ENCODE data around the gene RABIF.
"Not testable (repeated sequence)": the region's sequence is repeated elsewhere in the genome, so short reads cannot be mapped to it uniquely, and the experiment has no call there.

Gene RABIF

GRCh38 chr1:202888531-202889360, at the start of gene RABIF:
Gene RABIF, minus strand, starts transcription at chr1:202889149. Its CDS starts 51 bp downstream, at chr1:202889098.
- peak; percentile 93 to 96 for DNase-seq (ENCODE audit: low read depth in 2 of 2)

- no peak for DNase-seq (ENCODE audit: low read depth in 2 of 2)
Observed at GRCh38 chr1:202938287-202938925, 49.5 kb upstream of the RABIF start.

DNA sequence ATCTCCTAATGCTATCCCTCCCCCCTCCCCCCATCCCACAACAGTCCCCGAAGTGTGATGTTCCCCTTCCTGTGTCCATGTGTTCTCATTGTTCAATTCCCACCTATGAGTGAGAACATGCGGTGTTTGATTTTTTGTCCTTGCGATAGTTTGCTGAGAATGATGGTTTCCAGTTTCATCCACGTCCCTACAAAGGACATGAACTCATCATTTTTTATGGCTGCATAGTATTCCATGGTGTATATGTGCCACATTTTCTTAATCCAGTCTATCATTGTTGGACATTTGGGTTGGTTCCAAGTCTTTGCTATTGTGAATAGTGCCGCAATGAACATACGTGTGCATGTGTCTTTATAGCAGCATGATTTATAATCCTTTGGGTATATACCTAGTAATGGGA, 47.5 kb upstream of the RABIF start:
- not testable (repeated sequence) for DNase-seq (ENCODE audit: low read depth in 2 of 2)

DNA sequence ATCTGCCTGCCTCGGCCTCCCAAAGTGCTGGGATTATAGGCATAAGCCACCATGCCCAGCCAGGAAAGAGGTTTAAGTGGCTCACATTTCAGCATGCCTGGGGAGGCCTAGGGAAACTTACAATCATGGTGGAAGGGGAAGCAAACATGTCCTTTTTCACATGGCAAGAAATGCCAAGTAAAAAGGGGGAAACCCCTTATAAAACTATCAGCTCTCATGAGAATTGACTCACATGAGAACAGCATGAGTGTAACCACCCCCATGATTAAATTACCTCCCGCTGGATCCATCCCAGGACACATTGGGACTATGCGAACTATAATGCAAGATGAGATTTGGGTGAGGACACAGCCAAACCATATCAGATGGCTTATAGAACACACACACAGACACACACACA, 46.9 kb upstream of the RABIF start:
- no peak for DNase-seq (ENCODE audit: low read depth in 2 of 2)

DNA sequence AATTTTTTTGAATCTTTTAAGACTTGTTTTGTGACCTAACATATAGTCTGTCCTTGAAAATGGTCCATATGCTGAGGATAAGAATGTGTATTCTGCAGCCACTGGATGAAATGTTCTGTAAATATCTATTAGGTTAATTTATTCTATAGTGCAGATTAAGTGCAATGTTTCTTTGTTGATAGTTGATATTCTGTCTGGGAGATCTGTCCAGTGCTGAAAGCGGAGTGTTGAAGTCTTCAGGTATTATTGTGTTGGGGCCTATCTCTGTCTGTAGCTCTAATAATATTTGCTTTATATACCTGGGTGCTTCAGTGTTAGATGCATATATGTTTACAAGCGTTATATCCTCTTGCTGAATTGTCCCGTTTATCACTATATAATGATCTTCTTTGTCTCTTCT, 45.8 kb upstream of the RABIF start:
- no peak for DNase-seq (ENCODE audit: low read depth in 2 of 2)

GRCh38 chr1:202932476-202932875, 43.5 kb upstream of the RABIF start:
- no peak for DNase-seq (ENCODE audit: low read depth in 2 of 2)

GRCh38 chr1:202926581-202927491, 37.9 kb upstream of the RABIF start, which contains the start of gene KLHL12:
Gene KLHL12, minus strand, starts transcription at chr1:202927234. Its CDS starts 2,072 bp downstream, at chr1:202925162.
- DNase-seq (ENCODE audit: low read depth in 2 of 2), result peak; percentile 93 to 94

DNA sequence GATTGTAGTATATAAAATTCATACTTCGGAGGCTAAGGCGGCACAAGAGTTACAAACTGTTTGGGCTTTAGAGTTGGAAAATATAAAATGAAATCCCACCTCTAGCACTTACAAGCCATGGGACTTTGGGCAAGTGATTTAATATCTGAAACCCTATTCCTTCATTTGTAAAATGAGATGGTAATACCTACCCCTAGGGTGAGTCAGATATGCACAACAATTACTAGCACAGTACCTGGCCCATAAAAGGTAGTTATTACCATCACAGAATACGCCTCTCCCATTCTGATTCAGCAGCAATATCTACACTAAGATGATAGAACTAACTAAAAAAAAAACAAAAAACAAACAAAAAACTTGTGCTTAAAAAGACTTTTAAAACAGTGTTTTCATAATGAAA, 34.6 kb upstream of the RABIF start:
- DNase-seq (ENCODE audit: low read depth in 2 of 2), result no peak

DNA sequence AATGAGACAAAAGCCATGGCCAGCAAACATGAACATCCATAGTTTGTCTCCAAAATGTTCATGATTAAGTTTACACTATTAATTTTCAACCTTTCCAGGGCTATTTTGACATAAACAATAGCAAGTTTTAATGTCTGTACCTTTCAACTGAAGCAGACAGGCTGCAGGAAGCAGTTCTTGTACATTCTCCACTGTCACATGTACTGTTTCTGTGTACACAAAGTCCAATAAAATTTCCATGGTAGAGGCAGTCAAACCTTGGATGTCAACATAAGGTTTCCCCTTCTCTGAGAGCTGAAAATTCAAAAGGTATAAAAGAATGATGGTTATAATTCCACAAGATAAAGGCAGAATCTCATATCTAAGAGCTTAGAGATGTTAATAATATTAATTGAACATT, 30.7 kb upstream of the RABIF start:
- no peak for DNase-seq (ENCODE audit: low read depth in 2 of 2)

- no peak for DNase-seq (ENCODE audit: low read depth in 2 of 2)
Observed at GRCh38 chr1:202915146-202915545, 26.2 kb upstream of the RABIF start.

DNA sequence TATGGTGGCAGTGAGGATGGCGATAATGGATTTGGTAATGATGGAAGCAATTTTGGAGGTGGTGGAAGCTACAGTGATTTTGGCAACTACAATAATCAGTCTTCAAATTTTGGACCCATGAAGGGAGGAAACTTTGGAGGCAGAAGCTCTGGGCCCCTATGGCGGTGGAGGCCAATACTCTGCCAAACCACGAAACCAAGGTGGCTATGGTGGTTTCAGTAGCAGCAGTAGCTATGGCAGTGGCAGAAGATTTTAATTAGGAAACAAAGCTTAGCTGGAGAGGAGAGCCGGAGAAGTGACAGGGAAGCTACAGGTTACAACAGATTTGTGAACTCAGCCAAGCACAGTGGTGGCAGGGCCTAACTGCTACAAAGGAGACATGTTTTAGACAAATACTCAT, 23.5 kb upstream of the RABIF start:
- not testable (repeated sequence) for DNase-seq (ENCODE audit: low read depth in 2 of 2)

DNA sequence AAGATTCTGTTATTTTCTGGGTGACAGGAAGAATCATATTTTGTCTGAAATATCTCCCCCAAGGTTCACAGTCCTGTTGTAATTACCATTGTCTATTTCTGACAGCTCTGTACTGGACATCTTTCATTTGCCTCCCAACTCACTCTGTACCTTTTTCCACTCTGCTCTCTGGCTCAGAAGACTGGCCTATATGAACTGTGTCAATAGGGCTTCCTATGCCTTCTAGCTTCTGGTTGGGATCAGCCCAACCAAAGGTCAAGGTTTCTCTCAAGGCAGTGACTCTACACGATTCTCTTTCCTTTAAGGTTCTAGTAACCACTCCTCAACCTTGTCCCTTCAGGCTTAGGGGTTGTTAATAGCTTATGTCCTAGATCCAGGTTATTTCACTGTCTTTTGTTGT, 20.5 kb upstream of the RABIF start:
- DNase-seq (ENCODE audit: low read depth in 2 of 2), result no peak

DNA sequence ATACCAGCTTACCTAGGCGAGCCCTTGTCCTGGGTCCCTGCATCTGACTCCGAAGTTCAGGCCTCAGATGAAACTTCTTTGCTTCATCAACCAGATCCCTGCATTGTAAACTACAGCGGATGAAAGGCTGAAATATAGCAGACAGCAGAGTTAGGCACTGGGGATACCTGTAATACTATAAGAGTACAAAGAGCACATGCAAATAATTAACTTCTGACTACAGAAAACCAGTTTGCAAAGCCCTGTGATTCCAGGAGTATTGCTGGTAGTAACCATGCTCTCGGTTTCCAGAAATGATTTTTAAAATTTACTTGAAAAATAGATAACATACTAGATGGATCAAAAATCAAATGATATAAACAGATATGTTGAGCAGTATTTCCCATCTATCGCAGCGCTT, 20.0 kb upstream of the RABIF start:
- no peak for DNase-seq (ENCODE audit: low read depth in 2 of 2)

GRCh38 chr1:202905331-202905730, 16.4 kb upstream of the RABIF start:
- no peak for DNase-seq (ENCODE audit: low read depth in 2 of 2)

DNA sequence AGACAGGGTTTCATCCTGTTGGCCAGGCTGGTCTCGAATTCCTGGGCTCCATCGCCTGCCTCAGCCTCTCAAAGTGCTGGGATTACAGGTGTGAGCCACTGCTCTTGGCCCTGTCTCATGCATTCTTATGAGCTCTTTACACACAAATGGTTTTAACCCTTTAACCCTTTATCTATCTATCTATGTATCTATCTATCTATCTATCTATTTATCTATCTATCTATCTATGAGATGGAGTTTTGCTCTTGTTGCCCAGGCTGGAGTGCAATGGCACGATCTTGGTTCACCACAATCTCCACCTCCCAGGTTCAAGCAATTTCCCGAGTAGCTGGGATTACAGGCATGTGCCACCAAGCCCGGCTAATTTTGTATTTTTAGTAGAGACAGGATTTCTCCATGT, 14.9 kb upstream of the RABIF start:
- DNase-seq (ENCODE audit: low read depth in 2 of 2), result not testable (repeated sequence)

DNA sequence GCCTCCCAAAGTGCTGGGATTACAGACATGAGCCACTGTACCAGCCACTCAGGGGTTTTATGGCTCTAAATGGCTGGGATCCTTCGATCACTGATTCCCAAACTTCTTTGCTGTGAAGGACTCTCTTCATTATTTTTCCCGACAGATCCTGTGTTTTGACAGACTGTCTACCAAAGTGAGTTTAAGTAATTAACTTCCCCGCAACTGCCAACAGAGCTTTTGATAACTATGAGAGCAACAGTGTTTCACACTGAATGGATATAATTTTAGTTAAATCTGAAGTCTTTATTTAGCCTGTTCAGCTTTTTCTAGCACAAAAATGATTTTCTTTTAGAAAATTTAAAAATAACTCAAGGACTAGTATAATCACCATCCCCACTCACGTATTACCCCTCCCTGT, 12.6 kb upstream of the RABIF start:
- DNase-seq (ENCODE audit: low read depth in 2 of 2), result no peak

DNA sequence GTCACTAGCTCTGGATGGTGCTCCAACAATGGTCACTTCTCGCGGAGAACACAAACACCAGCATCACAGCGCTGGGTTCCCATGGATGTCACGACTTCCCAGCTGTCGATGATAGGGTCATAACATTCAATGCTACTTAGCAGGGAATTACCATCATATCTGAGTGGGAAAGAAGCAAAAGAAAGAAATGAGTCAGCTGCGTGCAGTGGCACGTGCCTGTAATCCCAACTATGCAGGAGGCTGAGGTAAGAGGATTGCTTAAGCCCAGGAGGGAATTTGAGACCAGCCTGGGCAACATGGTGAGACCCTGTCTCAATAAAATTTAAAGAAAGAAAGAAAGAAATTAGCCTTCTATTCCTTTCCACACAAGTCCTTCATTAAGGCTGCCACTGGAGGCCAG, 3.6 kb upstream of the RABIF start:
- DNase-seq (ENCODE audit: low read depth in 2 of 2), result no peak

DNA sequence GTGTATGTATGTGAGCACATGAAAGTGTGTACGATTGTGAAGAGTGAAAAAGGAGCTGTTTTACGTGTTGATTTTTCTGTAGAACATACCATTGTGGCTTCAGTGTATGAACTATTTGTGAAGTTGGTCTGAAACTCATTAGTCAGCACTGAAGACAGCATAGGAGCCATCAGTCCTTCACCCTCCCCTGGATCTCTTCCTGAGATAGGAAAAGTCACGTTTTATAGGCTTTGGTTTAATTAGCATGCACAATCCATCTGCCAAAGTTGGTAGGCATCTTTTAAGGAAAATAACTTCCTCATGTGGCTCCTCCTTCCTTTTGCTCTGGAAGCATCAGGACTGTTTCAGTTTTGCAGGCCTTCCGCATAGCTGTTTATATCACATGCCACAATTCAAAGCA, 1.4 kb upstream of the RABIF start:
- DNase-seq (ENCODE audit: low read depth in 2 of 2), result no peak

DNA sequence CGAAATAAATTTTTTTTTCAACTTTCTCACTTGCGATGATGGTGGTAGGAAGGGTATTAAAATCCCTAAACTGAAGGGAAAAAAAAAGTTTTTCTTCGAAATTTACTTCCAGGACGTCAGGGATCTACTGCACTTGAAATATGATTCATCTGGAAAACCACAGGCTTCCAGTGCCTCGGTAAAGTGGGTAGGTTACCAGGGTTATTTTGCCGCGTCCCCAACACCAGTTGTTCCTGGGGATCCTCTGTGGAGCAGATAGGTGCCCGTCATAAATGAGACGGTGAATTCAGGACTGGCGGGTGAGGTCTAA, 773 bp downstream of the RABIF start:
- DNase-seq (ENCODE audit: low read depth in 2 of 2), result no peak

- no peak for DNase-seq (ENCODE audit: low read depth in 2 of 2)
Observed at GRCh38 chr1:202880961-202881460, 7.9 kb downstream of the RABIF start.

- no peak for DNase-seq (ENCODE audit: low read depth in 2 of 2)
Observed at GRCh38 chr1:202880062-202880461, 8.9 kb downstream of the RABIF start.

DNA sequence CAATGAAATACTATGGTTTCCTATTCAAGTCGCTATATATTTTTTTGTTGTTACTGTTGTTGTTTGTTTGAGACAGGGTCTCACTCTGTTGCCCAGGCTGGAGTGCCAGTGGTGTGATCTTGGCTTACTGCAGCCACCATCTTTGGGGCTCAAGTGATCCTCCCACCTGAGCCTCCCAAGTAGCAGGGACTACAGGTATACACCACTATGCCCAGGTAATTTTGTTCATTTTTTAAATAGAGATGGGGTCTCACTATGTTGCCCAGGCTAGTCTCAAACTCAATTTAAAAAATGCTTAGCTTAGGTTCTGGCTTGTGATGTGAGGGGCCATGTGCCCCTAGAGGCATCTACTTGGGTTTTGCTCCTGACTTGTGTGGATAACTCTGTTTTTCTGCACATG, 9.8 kb downstream of the RABIF start:
- DNase-seq (ENCODE audit: low read depth in 2 of 2), result no peak
